ENCODE measurements around the gene OR2G2. TPM values are rescaled to one million over a fixed set of nuclear protein-coding genes. Genes with fewer than 3 reads are reported as not detected.

Gene OR2G2
- total and polyA plus RNA-seq, 12 donors = not detected

DNA sequence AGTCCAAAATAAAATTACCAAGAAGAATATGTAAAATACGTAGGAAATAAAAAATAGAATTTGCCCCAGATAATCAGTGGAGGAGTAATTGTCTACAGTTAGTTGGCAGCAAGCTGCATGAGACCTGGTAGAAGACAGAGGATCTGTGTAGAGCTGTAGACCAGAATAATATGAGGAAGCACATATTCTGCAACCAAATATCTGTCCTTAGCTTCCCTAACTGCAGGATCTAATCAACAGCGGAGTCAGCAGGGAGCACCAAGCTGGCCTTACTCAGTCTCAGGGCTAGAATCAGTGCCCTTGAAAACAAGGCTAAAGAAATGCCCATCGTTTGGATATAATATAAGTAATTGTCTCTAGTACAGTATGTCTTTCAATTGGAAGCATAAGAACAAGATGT is 45.3 kb upstream of the OR2G2 start:
- no peak for TF ChIP-seq POLR2A (IDR thresholded peaks at IDR 0.05)
- TF ChIP-seq, protein P1, sequence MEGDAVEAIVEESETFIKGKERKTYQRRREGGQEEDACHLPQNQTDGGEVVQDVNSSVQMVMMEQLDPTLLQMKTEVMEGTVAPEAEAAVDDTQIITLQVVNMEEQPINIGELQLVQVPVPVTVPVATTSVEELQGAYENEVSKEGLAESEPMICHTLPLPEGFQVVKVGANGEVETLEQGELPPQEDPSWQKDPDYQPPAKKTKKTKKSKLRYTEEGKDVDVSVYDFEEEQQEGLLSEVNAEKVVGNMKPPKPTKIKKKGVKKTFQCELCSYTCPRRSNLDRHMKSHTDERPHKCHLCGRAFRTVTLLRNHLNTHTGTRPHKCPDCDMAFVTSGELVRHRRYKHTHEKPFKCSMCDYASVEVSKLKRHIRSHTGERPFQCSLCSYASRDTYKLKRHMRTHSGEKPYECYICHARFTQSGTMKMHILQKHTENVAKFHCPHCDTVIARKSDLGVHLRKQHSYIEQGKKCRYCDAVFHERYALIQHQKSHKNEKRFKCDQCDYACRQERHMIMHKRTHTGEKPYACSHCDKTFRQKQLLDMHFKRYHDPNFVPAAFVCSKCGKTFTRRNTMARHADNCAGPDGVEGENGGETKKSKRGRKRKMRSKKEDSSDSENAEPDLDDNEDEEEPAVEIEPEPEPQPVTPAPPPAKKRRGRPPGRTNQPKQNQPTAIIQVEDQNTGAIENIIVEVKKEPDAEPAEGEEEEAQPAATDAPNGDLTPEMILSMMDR (IDR thresholded peaks at IDR 0.05) = no peak
- Histone ChIP-seq H3K36me3 (replicated peaks in 1 of 2) (no peaks in the 10 kb centered on the region), H3K4me1 (replicated peaks in 1 of 2) (no peaks in the 10 kb centered on the region), H3K27me3 (no peaks in the 10 kb centered on the region), H3K4me3 (no peak overlapping the region), H3K9me3 (replicated peaks in 1 of 3) (no peaks in the 10 kb centered on the region), H3K27ac (no peak overlapping the region)
- intact Hi-C loops (cut with DNase I) = no loop called here
- WGBS, 4 donors = 27 to 48% (median 43%) methylated on average over 3 of the region's 3 CpGs
- no peak for DNase-seq

- TF ChIP-seq POLR2A (IDR thresholded peaks at IDR 0.05) = no peak
- TF ChIP-seq, protein P1 (IDR thresholded peaks at IDR 0.05) = no peak
- H3K9me3 ChIP-seq (replicated peaks in 1 of 3) = no peaks in the 10 kb centered on the region
- H3K27me3 ChIP-seq = no peaks in the 10 kb centered on the region
- H3K27ac ChIP-seq = no peak overlapping the region
- H3K4me3 ChIP-seq = no peak overlapping the region
- H3K4me1 ChIP-seq (replicated peaks in 1 of 2) = no peaks in the 10 kb centered on the region
- intact Hi-C loops (cut with DNase I) = no loop called here
- WGBS, 4 donors = 35 to 62% (median 51%) methylated on average over 5 of the region's 5 CpGs
- DNase-seq = no peak
- no peaks in the 10 kb centered on the region for H3K36me3 ChIP-seq (replicated peaks in 1 of 2)
Observed at GRCh38 chr1:247548092-247548491, 40.1 kb upstream of the OR2G2 start.

- no peak within 1 kb of the TSS for H3K27ac ChIP-seq
- H3K4me3 ChIP-seq = no peak within 1 kb of the TSS
- H3K9me3 ChIP-seq (replicated peaks in 1 of 3) = no peaks in the 10 kb centered on the region
- TF ChIP-seq, protein P1 (IDR thresholded peaks at IDR 0.05) = no peak
- no peak for TF ChIP-seq POLR2A (IDR thresholded peaks at IDR 0.05)
- no peak for DNase-seq
- WGBS, 4 donors = 68 to 70% (median 69%) methylated on average over 13 of the region's 13 CpGs
- H3K36me3 ChIP-seq (replicated peaks in 1 of 2) = no peaks in the 10 kb centered on the region
- intact Hi-C loops (cut with DNase I) = no loop called here
- no peaks in the 10 kb centered on the region for H3K27me3 ChIP-seq
- H3K4me1 ChIP-seq (replicated peaks in 1 of 2) = no peaks in the 10 kb centered on the region
Observed at GRCh38 chr1:247548769-247549182, 39.4 kb upstream of the OR2G2 start, which contains the start of gene GCSAML. TSS of gene GCSAML (plus strand) at chr1:247549134. CDS start at chr1:247549192, 58 bp downstream.

- TF ChIP-seq, protein P1 (IDR thresholded peaks at IDR 0.05) = no peak
- no peak for TF ChIP-seq POLR2A (IDR thresholded peaks at IDR 0.05)
- Histone ChIP-seq H3K4me3 (no peak overlapping the region), H3K27me3 (no peaks in the 10 kb centered on the region), H3K4me1 (replicated peaks in 1 of 2) (no peaks in the 10 kb centered on the region), H3K27ac (no peak overlapping the region), H3K9me3 (replicated peaks in 1 of 3) (no peaks in the 10 kb centered on the region), H3K36me3 (replicated peaks in 1 of 2) (no peaks in the 10 kb centered on the region)
- 40 to 92% (median 57%) methylated on average over 1 of the region's 1 CpG for WGBS, 4 donors
- DNase-seq = no peak
- intact Hi-C loops (cut with DNase I) = no loop called here
Observed at GRCh38 chr1:247551721-247552120, 36.4 kb upstream of the OR2G2 start.
